MCF 10A (cell line): ENCODE results near the gene DNAH17. TPM values are rescaled to one million over a fixed set of nuclear protein-coding genes. Genes with fewer than 3 reads are reported as not detected.

Experiments used
- BruUV-seq: library from RNA; stranded (reverse); fragments of 400-500 nt; replicated peaks from 2 replicates; lab custom pipeline; 2021; lab: Mats Ljungman, UMichigan
- CTCF ChIA-PET: fragments of 300-600 bp; sonication (Branson Sonifier 250); formaldehyde crosslinking; extraction: SDS; loops from one replicate; lab custom pipeline; 2021; ENCODE audit warnings: antibody characterized with exemption, inconsistent platforms; lab: Yijun Ruan, JAX
- POLR2A ChIA-PET: fragments of 300-600, 350-650 bp; sonication (Branson Sonifier 250); formaldehyde crosslinking; extraction: SDS; loops from one replicate; lab custom pipeline; 2020; ENCODE audit warnings: antibody characterized with exemption, inconsistent platforms; lab: Yijun Ruan, JAX
- DNase-seq: peaks from one replicate; pipeline ENCODE4 v3.0.0-alpha.2; 2018; ENCODE audit not compliant: unreplicated experiment
- H3K27ac Mint-ChIP-seq: one replicate; pipeline ENCODE4 v1.8.0; 2022; ENCODE audit warnings: mild to moderate bottlenecking, low read depth, mixed read lengths; ENCODE audit not compliant: unreplicated experiment
- H3K27me3 Mint-ChIP-seq: one replicate; pipeline ENCODE4 v1.8.0; 2022; ENCODE audit warnings: mixed read lengths; ENCODE audit not compliant: insufficient read depth, unreplicated experiment
- H3K36me3 Mint-ChIP-seq: one replicate; pipeline ENCODE4 v1.8.0; 2022; ENCODE audit warnings: mild to moderate bottlenecking, moderate library complexity, mixed read lengths; ENCODE audit not compliant: insufficient read depth, unreplicated experiment
- H3K4me1 Mint-ChIP-seq: one replicate; pipeline ENCODE4 v1.8.0; 2022; ENCODE audit warnings: mixed read lengths; ENCODE audit not compliant: insufficient read depth, unreplicated experiment
- H3K4me3 Mint-ChIP-seq: one replicate; pipeline ENCODE4 v1.8.0; 2022; ENCODE audit warnings: mild to moderate bottlenecking, moderate library complexity, mixed read lengths; ENCODE audit not compliant: unreplicated experiment
- H3K9me3 Mint-ChIP-seq: one replicate; pipeline ENCODE4 v1.8.0; 2022; ENCODE audit warnings: mixed read lengths; ENCODE audit not compliant: unreplicated experiment
- CTCF ChIP-seq: fragments of 200-600 bp; IDR thresholded peaks from one replicate; pipeline ENCODE4 v1.8.0; 2022; ENCODE audit warnings: antibody characterized with exemption, mild to moderate bottlenecking; ENCODE audit not compliant: unreplicated experiment
- intact Hi-C: fragments of 100-400 bp; cut with micrococcal nuclease; formaldehyde crosslinking; loops from 2 replicates; pipeline ENCODE4 v1.14.1; 2022
- total RNA-seq: library from RNA; stranded (reverse); gene quantifications from 2 replicates; pipeline ENCODE4 v1.2.3, GENCODE V29; 2022

DNAH17 gene
- total RNA-seq, 1 experiment from 2014 or later = not detected

- H3K36me3 Mint-ChIP-seq = no peaks in the 10 kb centered on the region
- BruUV-seq = no TSS peak
- intact Hi-C loops = no loop called here
- H3K9me3 Mint-ChIP-seq = no peaks in the 10 kb centered on the region
- TF ChIP-seq CTCF = no peak
- H3K27ac Mint-ChIP-seq = no peak overlapping the region
- no peak for DNase-seq
- CTCF ChIA-PET = interaction anchor here (0.5 to 1.1 kb wide), 2 partner anchors 87 to 217 kb away, joined by 3 to 4 read pairs; no protein-coding TSS in a partner anchor
- no peak overlapping the region for H3K4me3 Mint-ChIP-seq
- POLR2A ChIA-PET = no interaction called here
- H3K4me1 Mint-ChIP-seq = no peaks in the 10 kb centered on the region
- peaks cover 19% of the 10 kb centered on the region for H3K27me3 Mint-ChIP-seq
Observed at GRCh38 chr17:78491236-78492115, 85.7 kb downstream of the DNAH17 start.

GRCh38 chr17:78490673-78491072, 86.5 kb downstream of the DNAH17 start:
- no peak for DNase-seq
- H3K27me3 Mint-ChIP-seq = peaks cover 19% of the 10 kb centered on the region
- H3K36me3 Mint-ChIP-seq = no peaks in the 10 kb centered on the region
- no peak overlapping the region for H3K4me3 Mint-ChIP-seq
- TF ChIP-seq CTCF = no peak
- ChIA-PET CTCF (no interaction called here), POLR2A (no interaction called here)
- no TSS peak for BruUV-seq
- no peaks in the 10 kb centered on the region for H3K9me3 Mint-ChIP-seq
- intact Hi-C loops = no loop called here
- H3K27ac Mint-ChIP-seq = no peak overlapping the region
- no peaks in the 10 kb centered on the region for H3K4me1 Mint-ChIP-seq

GRCh38 chr17:78490156-78490555, 87.0 kb downstream of the DNAH17 start:
- no TSS peak for BruUV-seq
- peaks cover 19% of the 10 kb centered on the region for H3K27me3 Mint-ChIP-seq
- ChIA-PET CTCF (interaction anchor here (0.6 kb wide), 1 partner anchor 218 kb away, joined by 3 read pairs; no protein-coding TSS in a partner anchor), POLR2A (no interaction called here)
- no peaks in the 10 kb centered on the region for H3K4me1 Mint-ChIP-seq
- H3K27ac Mint-ChIP-seq = no peak overlapping the region
- H3K4me3 Mint-ChIP-seq = no peak overlapping the region
- DNase-seq = no peak
- intact Hi-C loops = no loop called here
- no peaks in the 10 kb centered on the region for H3K9me3 Mint-ChIP-seq
- TF ChIP-seq CTCF = no peak
- H3K36me3 Mint-ChIP-seq = no peaks in the 10 kb centered on the region

GRCh38 chr17:78488867-78489634, 88.1 kb downstream of the DNAH17 start:
- H3K27me3 Mint-ChIP-seq = peaks cover 25% of the 10 kb centered on the region
- H3K4me3 Mint-ChIP-seq = no peak overlapping the region
- no peaks in the 10 kb centered on the region for H3K4me1 Mint-ChIP-seq
- CTCF ChIA-PET = interaction anchor here (0.6 to 0.9 kb wide), 3 partner anchors 91 to 220 kb away, joined by 3 read pairs; no protein-coding TSS in a partner anchor
- POLR2A ChIA-PET = interaction anchor here (0.9 kb wide), 1 partner anchor 218 kb away, joined by 3 read pairs; no protein-coding TSS in a partner anchor
- no peak overlapping the region for H3K27ac Mint-ChIP-seq
- H3K36me3 Mint-ChIP-seq = no peaks in the 10 kb centered on the region
- no peaks in the 10 kb centered on the region for H3K9me3 Mint-ChIP-seq
- intact Hi-C loops = no loop called here
- peak; percentile 3 for DNase-seq
- TF ChIP-seq CTCF = no peak
- BruUV-seq = no TSS peak
